HG03565 (cell line): ENCODE data around the gene SCNM1.
"Not testable (repeated sequence)": the region's sequence is repeated elsewhere in the genome, so short reads cannot be mapped to it uniquely, and the experiment has no call there.

ENCODE experiments used
- ATAC-seq: cut with Tn5 transposase; IDR thresholded peaks from one replicate; pipeline ENCODE4 v1.9.1; 2021; ENCODE audit warnings: mild to moderate bottlenecking, moderate library complexity; ENCODE audit not compliant: unreplicated experiment

SCNM1 gene

GRCh38 chr1:151146412-151147131 lies 19.4 kb upstream of the SCNM1 start, which contains the start of gene SEMA6C:
SEMA6C (minus strand) TSS chr1:151146631; CDS start chr1:151142621, 4,010 bp downstream.
- ATAC-seq, result peak; percentile 93

GRCh38 chr1:151147132-151147503 lies 18.8 kb upstream of the SCNM1 start:
- ATAC-seq, result no peak

DNA sequence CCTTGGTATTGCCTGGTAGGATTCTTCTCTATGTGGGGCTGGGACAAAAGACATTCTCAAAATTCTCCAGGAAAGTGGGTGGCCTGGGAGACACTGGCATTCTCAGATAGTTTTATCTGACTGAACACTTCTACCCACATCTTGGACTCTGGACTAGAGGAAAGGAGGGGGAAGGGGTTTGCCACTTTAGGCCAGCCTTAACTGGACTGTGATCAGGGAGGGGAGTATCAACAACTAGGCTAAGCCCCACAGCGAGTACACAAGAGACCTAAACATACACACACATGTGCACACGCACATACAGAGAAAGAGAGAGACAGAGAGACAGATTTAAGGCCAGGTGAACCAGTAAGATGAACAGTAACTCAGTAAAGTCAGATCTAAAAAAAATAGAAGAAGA lies 18.3 kb upstream of the SCNM1 start:
- ATAC-seq, result no peak

GRCh38 chr1:151156515-151156819 lies 9.5 kb upstream of the SCNM1 start, which contains the start of gene TNFAIP8L2:
TNFAIP8L2 (plus strand) TSS chr1:151156649; CDS start chr1:151158698, 2,049 bp downstream.
- ATAC-seq, result peak; percentile 36

DNA sequence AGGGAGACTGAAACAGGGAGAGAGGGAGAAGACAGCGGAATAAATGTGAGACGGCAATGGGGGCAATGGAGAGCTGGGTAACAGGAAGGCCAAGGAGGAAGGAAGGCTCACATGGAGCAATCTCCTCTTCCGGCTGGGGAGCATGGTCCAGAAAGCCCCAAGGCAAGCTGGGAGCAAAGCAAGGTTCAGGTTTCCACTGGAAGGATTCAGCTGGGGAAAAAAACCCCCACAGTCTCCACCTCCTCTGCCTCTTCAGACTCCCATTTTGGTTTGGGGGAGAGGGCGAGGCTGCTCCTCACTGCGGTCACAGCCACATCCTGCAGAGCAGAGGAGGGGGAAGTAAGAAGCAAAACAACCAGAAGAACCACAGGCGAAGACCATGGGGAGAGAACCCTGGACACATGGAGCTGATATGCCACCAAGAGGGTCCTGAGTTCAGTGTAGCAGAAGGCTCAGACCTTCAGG lies 8.8 kb upstream of the SCNM1 start:
- ATAC-seq, result no peak

- no peak for ATAC-seq
Measured at GRCh38 chr1:151158326-151158725, 7.6 kb upstream of the SCNM1 start.

GRCh38 chr1:151158751-151159251 lies 7.1 kb upstream of the SCNM1 start:
- no peak for ATAC-seq

DNA sequence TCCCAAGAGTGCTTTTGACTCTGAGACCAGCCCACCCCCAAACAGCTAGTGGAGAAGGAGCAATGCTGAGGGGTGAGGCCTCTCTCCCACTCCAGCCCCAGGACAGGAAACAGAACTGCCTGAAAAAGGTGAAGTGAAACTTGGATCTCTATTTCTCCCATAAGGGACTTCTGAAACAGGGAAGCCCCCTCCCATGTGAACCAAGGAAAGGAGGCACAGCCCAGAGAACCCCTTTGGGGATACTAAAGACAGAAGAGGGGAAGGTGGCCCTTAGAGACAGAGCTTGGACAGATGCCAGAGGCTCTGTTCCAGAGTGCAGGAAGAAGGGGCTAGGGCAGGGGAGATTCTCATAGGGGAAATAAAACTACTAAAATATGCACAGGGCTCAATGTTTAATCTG lies 6.6 kb upstream of the SCNM1 start:
- no peak for ATAC-seq

DNA sequence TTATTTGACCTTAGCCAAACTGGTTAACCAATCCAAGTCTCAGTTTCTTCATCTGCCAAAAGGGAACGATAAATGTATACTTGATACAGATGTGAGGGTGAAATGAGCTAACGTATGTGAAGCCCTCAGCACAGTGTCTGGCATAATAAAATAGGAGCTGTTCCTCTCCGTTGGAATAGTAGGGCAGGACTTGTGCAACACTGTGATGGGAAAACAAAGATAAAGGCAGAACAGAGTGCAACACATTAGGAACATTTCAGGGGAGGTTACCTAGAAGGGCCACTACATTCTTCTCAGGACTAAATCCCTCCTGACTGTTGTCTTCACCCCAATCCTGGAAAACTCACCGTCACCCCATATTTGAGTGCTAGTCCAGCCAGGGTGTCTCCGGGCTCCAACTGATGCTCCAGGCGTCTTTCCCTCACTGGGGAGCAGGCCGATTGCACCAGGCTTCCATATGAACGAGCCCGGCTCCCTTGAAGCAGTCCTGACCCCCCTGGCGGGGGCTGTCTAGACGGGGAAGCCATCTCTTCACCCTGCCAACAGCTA lies 1.1 kb upstream of the SCNM1 start:
- no peak for ATAC-seq

DNA sequence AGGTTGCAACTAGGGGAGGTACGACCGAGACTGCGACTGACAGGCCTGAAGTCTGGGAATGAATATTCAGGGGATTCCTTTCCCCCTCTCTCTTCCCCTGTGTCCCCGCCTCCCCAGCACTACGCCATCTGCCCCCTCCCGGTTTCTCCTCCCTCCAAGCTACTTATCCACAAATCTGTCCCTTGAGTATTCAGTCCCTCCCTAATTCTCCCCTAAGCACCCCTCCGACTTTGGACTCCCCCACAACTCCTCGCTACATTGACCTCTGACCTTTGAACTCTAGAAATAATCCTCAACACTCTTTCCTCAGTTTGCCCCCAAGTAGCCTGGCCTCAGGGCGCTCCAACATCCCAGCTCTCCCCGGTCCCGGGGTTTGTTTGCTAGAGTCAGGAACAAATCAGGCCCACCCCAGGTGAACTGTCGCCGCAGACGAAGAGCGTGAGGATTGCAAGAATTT lies 635 bp upstream of the SCNM1 start:
- ATAC-seq, result no peak

DNA sequence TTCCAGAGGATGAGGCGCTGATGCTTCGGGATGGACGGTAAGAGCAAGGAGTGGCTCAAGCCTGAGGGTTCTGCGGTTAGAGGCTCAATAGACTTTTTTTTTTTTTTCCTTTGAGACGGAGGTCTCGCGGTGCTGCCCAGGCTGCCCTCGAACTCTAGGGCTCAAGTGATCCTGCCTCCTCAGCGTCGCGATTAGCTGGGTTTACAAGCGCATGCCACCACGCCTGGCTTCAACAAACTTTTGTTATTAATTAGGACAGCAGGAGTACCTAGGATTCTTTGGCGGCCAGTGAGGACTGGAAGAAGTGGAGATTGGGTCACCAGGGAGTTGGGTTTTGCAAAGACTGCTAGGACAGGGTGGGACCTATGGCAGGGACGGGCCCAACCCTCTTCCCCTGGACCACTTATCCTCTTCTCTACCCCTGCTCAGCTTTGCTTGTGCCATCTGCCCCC lies 587 bp downstream of the SCNM1 start:
- no peak for ATAC-seq

GRCh38 chr1:151167116-151167515 lies 1.2 kb downstream of the SCNM1 start:
- ATAC-seq, result no peak

GRCh38 chr1:151171190-151171589 lies 5.2 kb downstream of the SCNM1 start:
- ATAC-seq, result no peak

- ATAC-seq, result no peak
Measured at GRCh38 chr1:151175041-151175741, 9.2 kb downstream of the SCNM1 start.

DNA sequence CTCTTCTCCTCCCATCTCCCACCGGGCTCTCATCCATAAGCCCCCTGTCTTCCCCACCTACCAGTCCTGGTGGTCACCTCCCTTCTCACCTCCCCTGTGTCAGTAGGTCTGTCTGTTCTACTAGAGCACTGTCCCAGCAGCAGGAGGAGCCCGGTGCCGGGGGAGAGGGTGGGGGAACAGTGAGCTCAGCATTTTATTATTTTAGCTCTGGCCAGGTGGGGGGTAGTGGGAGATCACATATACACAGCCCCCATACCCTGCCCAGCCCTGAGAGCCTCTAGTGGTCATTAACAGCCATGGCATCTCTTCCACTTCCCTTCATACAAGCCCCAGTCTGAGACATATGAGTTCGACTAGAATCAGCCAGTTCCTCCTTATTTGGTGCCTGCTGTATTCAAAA lies 9.9 kb downstream of the SCNM1 start, which contains the start of gene TMOD4:
Gene TMOD4, minus strand, starts transcription at position 119 of the 400 bp plus-strand sequence. CDS start 1,106 bp downstream, outside the sequence.
- ATAC-seq, result no peak

DNA sequence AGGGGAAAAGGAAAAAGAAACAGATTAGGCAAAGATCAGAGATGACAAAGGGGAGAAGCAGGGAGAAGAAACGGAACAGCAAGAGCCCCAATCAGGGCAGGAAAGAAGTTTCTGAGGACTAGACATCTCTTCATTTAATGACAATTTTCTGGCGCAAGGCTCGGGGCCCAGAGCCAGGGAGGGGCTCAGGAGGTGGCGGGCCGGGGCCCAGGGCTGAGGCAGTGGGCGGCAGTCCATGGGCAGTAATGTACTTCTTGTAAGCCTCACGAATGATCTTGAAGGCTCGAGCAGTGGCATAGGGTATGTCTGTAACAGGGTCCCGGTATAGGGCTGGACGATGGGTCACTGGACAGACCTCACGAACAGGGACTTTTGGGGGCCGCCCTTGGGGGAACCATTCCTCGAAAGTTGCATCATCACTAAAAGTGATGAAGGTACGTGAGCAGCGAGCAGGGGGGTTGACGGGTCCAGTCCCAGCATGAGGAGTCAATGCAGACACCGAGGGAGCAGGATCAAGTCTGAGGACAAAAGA lies 10.6 kb downstream of the SCNM1 start:
- ATAC-seq, result no peak

DNA sequence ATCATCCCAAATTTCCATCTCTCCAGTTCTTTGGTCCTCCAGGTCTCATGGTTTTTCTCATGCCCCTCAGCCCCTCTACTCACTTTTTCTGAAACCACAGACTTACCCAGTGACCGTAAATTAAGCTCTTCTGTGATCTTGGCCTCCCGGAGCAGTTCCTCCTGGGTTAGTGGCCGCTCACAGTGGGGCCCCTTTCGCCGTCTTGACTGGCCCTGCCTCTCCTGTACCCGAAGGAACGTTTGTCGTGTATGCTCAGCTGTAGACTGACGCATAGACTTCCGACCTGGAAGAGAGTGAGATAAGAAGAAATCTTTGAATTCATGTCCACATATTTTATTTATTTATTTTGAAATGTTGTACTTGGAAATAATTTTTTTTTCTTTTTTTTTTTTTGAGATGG lies 18.3 kb downstream of the SCNM1 start:
- no peak for ATAC-seq

GRCh38 chr1:151187205-151187604 lies 21.3 kb downstream of the SCNM1 start:
- no peak for ATAC-seq

DNA sequence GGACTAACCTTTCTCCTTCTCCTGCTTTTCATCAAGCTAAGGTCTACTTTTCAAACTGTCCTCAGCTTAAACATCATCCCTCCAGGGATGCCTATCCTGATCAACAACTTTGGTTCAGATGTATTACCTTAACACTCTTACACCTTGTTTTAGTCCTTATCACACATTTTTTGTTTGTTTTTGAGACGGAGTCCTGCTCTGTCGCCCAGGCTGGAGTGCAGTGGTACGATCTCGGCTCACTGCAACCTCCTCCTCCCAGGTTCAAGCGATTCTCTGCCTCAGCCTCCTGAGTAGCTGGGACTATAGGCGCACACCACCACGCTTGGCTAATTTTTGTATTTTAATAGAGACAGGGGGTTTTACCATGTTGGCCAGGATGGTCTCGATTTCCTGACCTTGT lies 22.7 kb downstream of the SCNM1 start:
- ATAC-seq, result not testable (repeated sequence)

- ATAC-seq, result peak; percentile 80
Measured at GRCh38 chr1:151189637-151190445, 23.9 kb downstream of the SCNM1 start, which contains the start of gene VPS72. VPS72 (minus strand) TSS chr1:151190197; CDS start chr1:151190121, 76 bp downstream.
